22Rv1 (cell line): ENCODE results near the gene RRP1B.

ENCODE experiments used
- H3K27ac ChIP-seq: fragments of 450-650 bp; 2 replicates; pipeline ENCODE4 v1.5.1; 2017
- CTCF ChIP-seq: fragments of 450-650 bp; IDR thresholded peaks from 2 replicates; pipeline ENCODE4 v1.5.1; 2017; ENCODE audit warnings: mild to moderate bottlenecking
- ZFX ChIP-seq: fragments of 450-650 bp; IDR thresholded peaks from 2 replicates; pipeline ENCODE4 v1.6.1; 2017; ENCODE audit warnings: antibody characterized with exemption, borderline replicate concordance

Gene RRP1B

GRCh38 chr21:43619856-43620255 lies 39.5 kb upstream of the RRP1B start:
- TF ChIP-seq CTCF, result no peak
- no peak for TF ChIP-seq ZFX
- H3K27ac ChIP-seq, result no peak overlapping the region

- H3K27ac ChIP-seq, result no peak overlapping the region
- no peak for TF ChIP-seq CTCF
- TF ChIP-seq ZFX, result no peak
These were observed 36.6 kb upstream of the RRP1B start for GRCh38 chr21:43622796-43623195.

- no peak overlapping the region for H3K27ac ChIP-seq
- no peak for TF ChIP-seq CTCF
- no peak for TF ChIP-seq ZFX
These were observed 35.8 kb upstream of the RRP1B start for GRCh38 chr21:43623588-43623987.

- no peak overlapping the region for H3K27ac ChIP-seq
- TF ChIP-seq CTCF, result no peak
These were observed 35.0 kb upstream of the RRP1B start for GRCh38 chr21:43624339-43624738.

DNA sequence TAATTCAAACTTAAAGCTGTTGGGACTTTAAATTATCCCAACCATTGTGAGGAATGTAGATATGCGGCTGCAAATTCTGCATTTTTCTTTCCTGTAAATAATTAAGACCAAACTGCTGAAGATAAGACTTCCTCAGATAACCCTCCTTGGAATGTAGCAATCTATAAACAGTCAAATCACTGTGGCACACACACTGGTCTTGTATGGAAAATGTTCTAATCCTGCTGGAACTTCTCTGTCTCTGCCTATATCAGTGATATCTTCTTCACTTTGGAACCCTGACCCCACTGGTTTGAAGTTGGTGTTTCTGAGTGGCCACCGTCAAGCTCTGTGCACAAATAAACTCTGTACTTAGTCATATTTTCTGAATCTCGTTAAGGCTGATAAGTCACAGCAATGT lies 33.0 kb upstream of the RRP1B start:
- no peak overlapping the region for H3K27ac ChIP-seq
- TF ChIP-seq ZFX, result no peak
- TF ChIP-seq CTCF, result no peak

DNA sequence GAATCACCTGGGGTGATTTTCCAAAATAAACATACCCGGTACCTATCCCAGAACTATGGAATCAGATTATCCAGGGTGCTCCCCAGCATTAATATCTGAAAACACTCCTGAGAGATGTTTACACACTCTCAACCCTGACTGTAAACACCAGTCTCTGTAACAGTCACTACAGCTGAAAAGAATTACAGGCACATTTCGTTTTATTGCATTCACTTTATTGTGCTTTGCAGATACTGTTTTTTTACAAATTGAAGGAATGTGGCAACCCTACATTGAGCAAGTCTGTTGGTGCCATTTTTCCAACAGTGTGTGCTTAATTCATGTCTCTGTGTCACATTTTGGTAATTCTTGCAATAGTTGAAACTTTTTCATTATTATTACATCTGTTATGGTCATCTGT lies 31.8 kb upstream of the RRP1B start:
- TF ChIP-seq CTCF, result no peak
- H3K27ac ChIP-seq, result no peak overlapping the region

- H3K27ac ChIP-seq, result no peak overlapping the region
- no peak for TF ChIP-seq ZFX
- TF ChIP-seq CTCF, result no peak
These were observed 27.8 kb upstream of the RRP1B start for GRCh38 chr21:43631411-43632107.
